GM19099 (cell line): ENCODE results near the gene RCOR1.
A peak's percentile ranks its signal among the peaks of the same experiment; 100 is the strongest.

Experiments
- POLR2A ChIP-seq: IDR thresholded peaks from 3 replicates; pipeline ENCODE4 v1.6.1; 2011; ENCODE audit warnings: low read depth; ENCODE audit not compliant: insufficient read length; ENCODE audit errors: extremely low read depth

The RCOR1 gene

DNA sequence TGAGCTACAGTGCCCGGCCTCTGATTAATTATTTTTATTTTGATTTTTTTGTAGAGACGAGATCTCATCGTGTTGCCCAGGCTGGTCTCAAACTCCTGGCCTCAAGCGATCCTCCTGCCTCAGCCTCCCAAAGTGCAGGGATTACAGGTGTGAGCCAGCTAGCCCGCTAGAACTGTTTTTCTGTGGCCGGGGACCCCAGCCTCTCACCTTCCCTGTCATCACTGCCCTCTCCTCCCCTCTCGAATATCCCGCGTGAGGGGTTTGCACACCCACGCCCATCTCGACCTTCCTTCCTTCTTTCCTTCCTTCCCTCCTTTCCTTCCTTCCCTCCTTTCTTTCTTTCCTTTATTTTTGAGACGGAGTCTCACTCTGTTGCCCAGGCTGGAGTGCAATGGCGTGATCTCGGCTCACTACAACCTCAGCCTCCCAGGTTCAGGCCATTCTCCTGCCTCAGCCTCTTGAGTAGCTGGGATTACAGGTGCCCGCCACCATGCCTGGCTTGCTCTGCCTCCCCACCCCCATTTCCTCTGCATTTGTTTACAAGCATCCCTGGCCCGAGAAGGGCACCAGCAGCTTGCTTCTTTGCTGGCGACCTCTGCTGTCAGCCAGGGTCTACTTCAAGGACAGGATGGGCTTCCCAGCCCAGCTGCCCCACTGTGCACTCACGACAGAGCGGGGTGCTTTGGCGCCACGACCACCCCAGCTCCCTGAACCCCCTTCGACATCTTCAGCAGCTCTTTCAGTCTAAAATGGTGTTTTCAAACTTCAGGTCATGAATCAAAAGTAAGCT is 180.5 kb downstream of the RCOR1 start:
- no peak for TF ChIP-seq POLR2A

DNA sequence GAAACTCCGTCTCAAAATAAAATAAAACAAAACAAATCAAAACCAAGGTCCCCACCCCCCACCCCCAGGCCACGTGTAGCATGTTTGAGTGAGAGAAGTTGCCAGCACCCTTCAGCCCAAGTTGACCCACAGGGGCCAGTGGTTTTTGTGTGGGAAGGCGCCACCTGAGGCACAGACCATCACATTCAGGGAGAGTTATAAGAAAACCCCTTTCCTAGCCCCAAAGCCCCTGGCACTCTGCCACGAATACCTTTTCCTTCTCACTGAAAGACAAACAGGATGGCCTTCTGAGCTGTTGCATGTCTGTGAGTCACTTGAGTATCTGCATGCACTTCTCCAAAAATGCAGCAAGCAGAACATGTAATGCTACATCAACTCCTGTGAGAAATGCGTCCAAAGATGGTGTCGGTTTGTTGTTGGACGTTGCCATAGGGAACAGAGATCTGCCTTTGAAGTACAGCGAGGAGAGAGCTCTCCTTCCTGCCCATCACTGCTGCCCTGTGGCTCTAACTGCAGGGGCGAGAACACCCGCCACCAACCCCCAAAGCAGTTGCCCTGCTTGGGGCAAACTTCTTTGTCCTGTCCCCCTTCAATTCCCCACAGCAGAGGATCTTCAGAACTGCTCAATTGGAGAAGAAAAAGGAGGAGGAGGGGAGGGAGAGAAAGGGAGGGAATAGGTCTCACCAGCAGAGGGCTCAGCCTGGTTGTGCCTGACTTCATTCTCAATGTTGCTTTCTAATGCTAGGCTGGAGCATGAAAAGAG is 182.1 kb downstream of the RCOR1 start:
- TF ChIP-seq POLR2A, result no peak

DNA sequence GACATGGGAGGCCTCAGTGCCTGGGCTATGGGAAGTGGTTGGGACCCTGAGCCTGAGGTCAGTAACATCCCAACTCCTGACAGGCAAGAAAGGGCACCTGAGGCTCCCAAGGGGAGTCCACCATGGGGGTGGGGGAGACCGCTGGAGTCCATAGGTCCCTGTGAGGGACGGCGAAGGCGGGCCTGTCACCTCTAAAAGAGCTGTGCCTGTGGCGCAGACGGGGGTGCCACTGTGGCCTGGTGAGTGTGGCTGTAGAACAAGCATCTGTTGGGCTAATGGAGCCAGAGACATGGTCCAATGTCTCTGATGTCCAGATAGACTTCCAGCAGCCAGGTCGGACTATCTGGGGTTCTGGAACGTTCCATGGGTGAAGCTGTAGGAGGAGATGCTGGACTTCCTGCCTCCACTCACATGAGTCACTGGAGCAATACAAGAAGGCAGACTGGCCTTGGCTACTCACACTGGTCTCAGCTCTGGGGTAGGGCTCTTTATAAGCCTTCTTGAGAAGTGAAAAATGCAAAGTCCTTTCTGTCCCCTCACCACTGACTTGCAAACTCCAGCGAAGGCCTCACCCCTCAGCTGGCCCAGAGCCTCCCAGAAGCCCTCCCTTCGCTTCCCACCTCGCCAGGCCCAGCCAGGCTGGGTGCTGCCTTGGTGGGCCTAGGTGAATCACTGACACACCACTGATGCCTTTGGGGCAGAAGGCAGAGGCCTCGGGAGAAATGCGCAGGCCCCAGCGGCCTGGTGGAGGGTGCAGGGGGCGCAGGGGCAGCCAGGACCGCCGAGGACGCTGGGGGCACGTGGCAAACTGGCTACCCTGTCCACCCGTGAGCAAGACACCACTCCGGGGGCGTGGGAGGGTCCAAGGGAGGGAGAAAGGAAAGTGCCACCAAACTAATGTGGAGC is 183.7 kb downstream of the RCOR1 start:
- TF ChIP-seq POLR2A, result peak; percentile 68

DNA sequence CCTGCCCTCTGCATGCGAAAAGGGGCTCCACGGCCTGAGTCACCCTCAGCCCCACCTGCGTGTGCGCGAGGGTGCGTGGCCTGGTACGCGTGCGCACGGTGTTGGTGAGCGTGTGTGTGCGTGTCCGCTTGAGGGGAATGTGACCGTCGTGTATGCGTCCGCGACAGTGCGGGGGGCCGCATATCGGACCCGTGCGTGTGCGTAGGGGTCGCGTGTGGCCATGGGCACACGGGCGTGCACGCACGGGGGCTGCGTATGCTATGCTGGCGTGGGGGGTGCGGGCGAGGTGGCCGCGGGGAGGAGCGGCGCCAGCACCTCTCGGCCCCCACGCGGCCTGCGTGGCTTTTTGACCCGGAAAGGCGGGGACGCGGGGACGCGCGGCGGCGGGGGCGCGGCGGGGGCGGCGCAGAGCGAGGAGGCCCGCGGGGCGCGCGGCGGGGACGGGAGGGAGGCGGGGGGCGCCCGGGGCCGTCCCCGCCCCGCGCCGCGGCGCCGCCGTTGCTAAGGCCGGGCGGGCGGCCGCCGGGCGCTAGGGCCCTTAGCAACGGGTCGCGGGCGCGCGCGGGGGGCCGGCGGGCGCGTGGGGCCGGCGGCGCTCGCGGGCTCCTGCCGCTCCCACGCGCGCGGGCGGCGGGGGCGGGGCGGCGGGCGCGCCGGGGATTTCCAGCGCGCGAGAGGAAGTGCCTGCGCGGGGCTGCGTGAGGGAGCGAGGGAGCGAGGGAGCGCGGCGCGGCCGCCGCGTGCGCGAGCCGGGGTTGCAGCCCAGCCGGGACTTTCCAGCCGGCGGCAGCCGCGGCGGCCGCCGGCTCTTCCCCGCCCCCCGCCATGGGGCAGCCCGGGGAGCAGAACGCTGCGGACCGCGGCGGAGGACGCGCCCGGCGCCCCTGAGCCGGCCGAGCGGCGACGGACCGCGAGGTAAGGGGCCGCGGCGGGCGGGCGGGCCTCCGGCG is 184.6 kb downstream of the RCOR1 start, which contains the start of gene TRAF3:
Gene TRAF3, plus strand, starts transcription at position 689 of the 950 bp plus-strand sequence. CDS start 92,753 bp downstream, outside the sequence.
- TF ChIP-seq POLR2A, result peak; percentile 81

DNA sequence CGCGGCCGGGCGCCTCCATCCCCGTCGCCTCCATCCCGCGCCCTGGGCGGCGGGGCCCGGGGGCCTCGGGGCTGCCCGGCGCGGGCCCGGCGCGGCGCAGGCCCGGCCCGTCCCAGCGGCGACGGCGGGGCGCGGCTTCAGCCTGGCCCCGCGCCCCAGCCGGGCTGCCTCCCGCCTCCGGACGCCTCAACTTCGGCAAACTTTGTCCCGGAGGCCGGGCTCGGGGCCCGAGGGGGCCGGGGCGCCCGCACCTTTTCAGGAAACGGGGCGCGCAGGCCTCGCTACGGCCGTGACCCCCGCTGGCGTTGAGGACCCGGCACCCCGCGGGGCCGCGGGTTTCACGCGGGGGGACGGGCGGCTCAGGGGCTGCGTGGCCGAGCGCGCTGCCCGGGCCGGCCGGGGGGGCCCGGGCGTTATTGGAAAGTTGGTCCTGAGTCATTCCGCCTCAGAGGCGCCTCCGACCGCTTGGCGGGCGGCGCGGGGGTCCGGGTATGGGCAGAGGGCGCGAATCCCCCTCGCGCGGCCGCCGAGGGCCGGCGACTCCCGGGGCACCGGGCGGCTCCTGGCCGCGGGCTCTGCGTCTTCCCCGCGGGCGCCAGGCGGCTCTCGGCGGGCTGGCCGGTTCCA is 185.4 kb downstream of the RCOR1 start:
- no peak for TF ChIP-seq POLR2A

DNA sequence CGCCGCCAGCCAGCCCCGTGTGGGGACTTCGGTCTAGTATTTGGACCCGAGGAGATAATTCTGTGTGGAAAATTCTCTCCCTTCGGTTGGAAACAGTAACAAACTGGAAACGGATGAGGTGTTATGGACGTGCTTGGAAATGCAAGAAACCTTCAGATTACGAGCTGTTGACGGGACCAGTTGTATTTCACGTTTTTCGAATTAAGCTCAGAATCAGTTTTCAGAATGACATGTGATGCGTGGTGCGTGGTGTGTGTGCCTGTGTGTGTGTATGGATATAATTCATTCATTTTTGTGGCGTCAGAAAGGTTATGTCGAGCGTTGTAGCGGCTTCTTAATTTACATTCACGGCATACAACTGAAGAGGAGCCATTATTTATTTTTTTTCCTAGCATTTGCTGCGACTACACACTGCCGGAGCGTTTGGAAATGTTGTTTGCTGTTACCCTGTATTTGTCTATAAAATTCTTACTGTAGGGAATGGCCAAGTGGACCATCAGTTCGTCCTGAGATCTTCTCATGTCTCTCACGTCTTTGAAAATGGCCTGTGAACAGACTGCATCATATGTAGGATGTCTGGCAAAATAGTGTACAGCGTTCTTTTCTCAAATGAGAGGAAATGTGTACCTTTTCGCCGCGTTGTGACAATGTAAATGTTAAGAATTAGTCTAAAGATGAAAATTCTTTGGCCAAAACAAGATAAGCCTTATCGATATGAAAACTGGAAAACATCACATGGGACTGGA is 186.1 kb downstream of the RCOR1 start:
- TF ChIP-seq POLR2A, result no peak

DNA sequence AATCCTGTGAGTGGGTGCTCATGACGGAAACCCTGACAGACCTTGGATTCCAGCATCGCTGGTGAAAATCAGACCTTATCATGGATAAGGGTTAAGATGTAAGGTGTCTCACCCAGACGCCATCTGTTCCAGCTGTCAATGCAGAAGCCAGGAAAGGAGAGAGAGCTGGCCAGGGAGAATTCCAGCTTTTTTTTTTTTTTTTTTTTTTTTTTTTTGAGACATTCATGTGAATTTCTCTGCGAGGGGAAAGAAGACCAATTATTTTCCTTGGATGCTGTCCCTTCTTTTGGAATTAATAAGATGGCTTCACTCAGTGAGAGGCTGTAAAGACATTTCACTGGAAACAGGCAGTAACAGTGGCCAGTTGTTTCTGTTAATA is 186.6 kb downstream of the RCOR1 start:
- no peak for TF ChIP-seq POLR2A

DNA sequence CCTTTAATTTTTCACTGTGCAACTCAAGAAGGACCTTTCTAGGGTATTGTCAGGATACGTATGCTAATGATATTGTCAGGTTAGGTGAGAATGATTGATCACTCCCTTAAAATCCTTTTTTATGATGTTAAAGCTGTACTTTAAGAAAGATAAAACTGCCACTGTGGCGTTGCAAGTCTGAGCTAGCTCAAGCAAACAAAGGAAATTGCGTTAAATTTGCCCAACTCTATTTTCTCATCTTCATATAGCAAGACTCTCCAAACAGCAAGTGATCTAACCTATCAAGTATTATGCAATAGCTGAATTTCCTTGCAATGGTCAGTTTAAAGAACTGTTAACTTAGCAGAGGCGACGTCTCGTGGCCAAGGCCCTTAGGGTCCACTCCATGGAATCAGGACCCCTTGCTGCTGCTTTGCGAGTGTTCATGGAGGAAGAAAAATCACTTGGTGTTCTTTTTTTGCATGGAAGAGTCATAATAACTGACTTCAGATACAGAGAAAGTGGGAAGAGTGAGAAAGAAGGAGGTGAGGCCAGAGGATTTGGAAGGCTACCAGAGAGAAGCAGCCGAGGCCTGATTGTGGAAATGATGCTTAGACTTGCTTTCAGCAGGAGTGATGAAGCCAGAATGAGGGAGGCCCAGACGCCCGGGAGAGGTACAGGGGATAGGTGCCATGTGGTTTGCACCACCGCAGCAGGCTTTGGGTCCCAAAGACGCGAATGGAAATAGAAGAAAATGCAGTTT is 187.3 kb downstream of the RCOR1 start:
- no peak for TF ChIP-seq POLR2A
